HepG2 (cell line): ENCODE data around the gene PAQR7. TPM values are rescaled to one million over a fixed set of nuclear protein-coding genes. Genes with fewer than 3 reads are reported as not detected.
A peak's percentile ranks its signal among the peaks of the same experiment; 100 is the strongest.

ENCODE experiments used
- ATF4 ChIP-seq, 2 experiments: fragments of 450-650 bp in 1 of 2; sonication (generic) in 1 of 2; formaldehyde crosslinking; IDR thresholded peaks; 2 replicates each; pipeline versions ENCODE4 v1.5.0 to v1.8.0; 2020 to 2022; ENCODE audit warnings: mild to moderate bottlenecking in 1 of 2, missing genetic modification reagents in 1 of 2
- BATF2 ChIP-seq: sonication (generic); formaldehyde crosslinking; IDR thresholded peaks from 2 replicates; pipeline ENCODE4 v1.8.0; 2022; ENCODE audit warnings: mild to moderate bottlenecking, missing genetic modification reagents, moderate library complexity
- BHLHE40 ChIP-seq: IDR thresholded peaks from 2 replicates; pipeline ENCODE4 v1.6.1; 2011; ENCODE audit warnings: low read length, improper control_type of control experiment
- BRF2 ChIP-seq: sonication (generic); formaldehyde crosslinking; IDR thresholded peaks from 2 replicates; pipeline ENCODE4 v1.8.1; 2022; ENCODE audit warnings: mild to moderate bottlenecking, missing genetic modification reagents
- CCDC6 ChIP-seq: sonication (generic); formaldehyde crosslinking; IDR thresholded peaks from 2 replicates; pipeline ENCODE4 v1.8.1; 2022; ENCODE audit warnings: mild to moderate bottlenecking, missing genetic modification reagents, moderate library complexity
- E2F2 ChIP-seq: sonication (generic); formaldehyde crosslinking; IDR thresholded peaks from 2 replicates; pipeline ENCODE4 v1.4.0; 2020; ENCODE audit warnings: missing genetic modification reagents, borderline replicate concordance
- ETV5 ChIP-seq: IDR thresholded peaks from 2 replicates; pipeline ENCODE4 v1.6.1; 2018; ENCODE audit warnings: missing biosample characterization, missing genetic modification reagents, inconsistent platforms, borderline replicate concordance
- FLYWCH1 ChIP-seq: sonication (generic); formaldehyde crosslinking; IDR thresholded peaks from 2 replicates; pipeline ENCODE4 v1.8.1; 2023; ENCODE audit warnings: mild to moderate bottlenecking, missing genetic modification reagents
- HDAC1 ChIP-seq: sonication (generic); formaldehyde crosslinking; IDR thresholded peaks from 2 replicates; pipeline ENCODE4 v1.5.1; 2020; ENCODE audit warnings: mild to moderate bottlenecking, missing genetic modification reagents
- HMG20B ChIP-seq: conservative IDR thresholded peaks from 2 replicates; pipeline ENCODE4 v1.6.1; 2016; ENCODE audit warnings: missing genetic modification reagents, missing compliant biosample characterization
- HOXA5 ChIP-seq: sonication (generic); formaldehyde crosslinking; IDR thresholded peaks from 2 replicates; pipeline ENCODE4 v1.4.0; 2020; ENCODE audit warnings: missing genetic modification reagents
- IKZF5 ChIP-seq: IDR thresholded peaks from 2 replicates; pipeline ENCODE4 v1.6.1; 2018; ENCODE audit warnings: missing genetic modification reagents, mild to moderate bottlenecking, missing compliant biosample characterization
- KLF12 ChIP-seq: sonication (generic); formaldehyde crosslinking; IDR thresholded peaks from 2 replicates; pipeline ENCODE4 v1.4.0; 2020; ENCODE audit warnings: missing genetic modification reagents, borderline replicate concordance
- NR2F6 ChIP-seq, 2 experiments: IDR thresholded peaks; 2 replicates each; pipeline ENCODE4 v1.6.1; 2016; ENCODE audit warnings: antibody characterized with exemption in 1 of 2, mild to moderate bottlenecking in 1 of 2
- PITX1 ChIP-seq: sonication (generic); formaldehyde crosslinking; IDR thresholded peaks from 2 replicates; pipeline ENCODE4 v1.5.1; 2020; ENCODE audit warnings: mild to moderate bottlenecking, missing genetic modification reagents
- SNAI1 ChIP-seq: sonication (generic); formaldehyde crosslinking; IDR thresholded peaks from 2 replicates; pipeline ENCODE4 v1.5.0; 2020; ENCODE audit warnings: mild to moderate bottlenecking, missing genetic modification reagents, borderline replicate concordance
- XRCC5 ChIP-seq: fragments of 200-400 bp; formaldehyde crosslinking; optimal IDR thresholded peaks from 2 replicates; pipeline ENCODE3; 2017; ENCODE audit warnings: mild to moderate bottlenecking, low read length
- ZNF251 ChIP-seq: sonication (generic); formaldehyde crosslinking; IDR thresholded peaks from 2 replicates; pipeline ENCODE4 v1.9.0; 2021; ENCODE audit warnings: mild to moderate bottlenecking, missing genetic modification reagents
- ZNF503 ChIP-seq: sonication (generic); formaldehyde crosslinking; IDR thresholded peaks from 2 replicates; pipeline ENCODE4 v1.4.0; 2020; ENCODE audit warnings: missing genetic modification reagents
- ZNF616 ChIP-seq: sonication (generic); formaldehyde crosslinking; IDR thresholded peaks from 2 replicates; pipeline ENCODE4 v1.5.0; 2020; ENCODE audit warnings: low read depth, mild to moderate bottlenecking, missing genetic modification reagents
- ZNF777 ChIP-seq: sonication (generic); formaldehyde crosslinking; IDR thresholded peaks from 2 replicates; pipeline ENCODE4 v1.4.0; 2020; ENCODE audit warnings: missing genetic modification reagents
- ZNF883 ChIP-seq: sonication (generic); formaldehyde crosslinking; IDR thresholded peaks from 2 replicates; pipeline ENCODE4 v1.5.1; 2020; ENCODE audit warnings: mild to moderate bottlenecking, missing genetic modification reagents; ENCODE audit errors: not compliant biosample characterization
- polyA plus RNA-seq, 8 experiments: library from polyadenylated mRNA; depleted of rRNA in 3 of 8; stranded (reverse) in 7 of 8; unstranded in 1 of 8; fragments of >200 nt; fragmentation: Illumina TruSeq in 4 of 8; extraction: Trizol in 4 of 8; gene quantifications; 2 replicates each; pipeline versions ENCODE4 v1.2.1 to v1.2.3, GENCODE V29; 2011 to 2016; ENCODE audit warnings: low read depth in 4 of 8, missing spikeins in 1 of 8, mixed read lengths in 1 of 8; ENCODE audit not compliant: insufficient read depth in 1 of 8
- total RNA-seq, 5 experiments: library from RNA; depleted of rRNA; stranded (reverse); fragments of >200 nt; fragmentation: Illumina TruSeq; extraction: Trizol; gene quantifications; 2 replicates each; pipeline ENCODE4 v1.2.3, GENCODE V29; 2016; ENCODE audit warnings: low read depth in 1 of 5

Gene PAQR7
- total and polyA plus RNA-seq, 2 of the 13 experiments (the other 11 are each of a cell fraction or from before 2014, with no cell fraction given), result 13.2 to 16.6 TPM

- TF ChIP-seq BRF2 (CRISPR knock-in tag) (peak; percentile 85; the same call in 1 of the 2 replicates), HMG20B (CRISPR knock-in tag) (no peak), NR2F6 (IDR thresholded peaks at IDR 0.05) (no peak), NR2F6 (CRISPR knock-in tag; IDR thresholded peaks at IDR 0.05) (no peak), ZNF883 (CRISPR knock-in tag) (peak; percentile 60), ZNF777 (CRISPR knock-in tag) (peak; percentile 37; the same call in 1 of the 2 replicates), ZNF503 (CRISPR knock-in tag) (peak; percentile 83), SNAI1 (CRISPR knock-in tag) (peak; percentile 90; the same call in 1 of the 2 replicates), ATF4 (CRISPR knock-in tag; IDR thresholded peaks at IDR 0.05) (peak in 1 of 2 experiments; percentile 74; a peak in 2 of 4 replicates), BHLHE40 (peak; percentile 22; the same call in 1 of the 2 replicates), ZNF251 (no peak), E2F2 (no peak; the same call in 1 of the 2 replicates), KLF12 (CRISPR knock-in tag) (peak; percentile 56; the same call in 1 of the 2 replicates), IKZF5 (CRISPR knock-in tag) (peak; percentile 81), ETV5 (CRISPR knock-in tag) (peak; percentile 59; the same call in 1 of the 2 replicates), XRCC5 (no peak), PITX1 (CRISPR knock-in tag) (no peak; the same call in 1 of the 2 replicates), FLYWCH1 (CRISPR knock-in tag) (no peak), BATF2 (peak; percentile 95), HOXA5 (CRISPR knock-in tag) (peak; percentile 78; the same call in 1 of the 2 replicates), CCDC6 (CRISPR knock-in tag) (no peak), HDAC1 (CRISPR knock-in tag) (peak; percentile 98), ZNF616 (CRISPR knock-in tag) (peak; percentile 82; the same call in 1 of the 2 replicates)
These were observed 16.4 kb downstream of the PAQR7 start, which contains the start of gene AUNIP (continued) for GRCh38 chr1:25858906-25859789.
